ENCODE results near the gene FBXW7.

FBXW7 gene

GRCh38 chr4:152364383-152364782, 171.5 kb downstream of the FBXW7 start:
- DNase-seq, result no peak

GRCh38 chr4:152363904-152364303, 172.0 kb downstream of the FBXW7 start:
- peak in 1 of 2 experiments; percentile 50 for DNase-seq

DNA sequence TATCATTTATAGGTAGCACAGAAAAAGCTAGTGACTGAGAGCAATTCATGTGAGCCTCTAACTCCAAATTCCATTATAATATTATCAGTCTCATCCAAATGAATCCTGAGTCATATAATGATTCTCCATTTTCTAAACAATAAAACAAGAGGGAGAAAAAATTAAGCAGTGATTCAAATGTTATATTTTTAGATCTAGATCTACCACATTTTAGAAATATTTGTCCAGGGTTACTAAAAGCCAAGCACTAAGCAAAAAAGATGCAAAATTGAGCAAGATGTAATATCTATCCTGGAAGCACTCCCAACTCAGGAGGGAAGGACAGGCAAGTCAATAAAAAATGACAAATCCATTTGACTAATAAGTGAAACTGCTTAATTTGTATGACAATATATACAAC, 172.8 kb downstream of the FBXW7 start:
- DNase-seq, result peak in 1 of 2 experiments; percentile 13

GRCh38 chr4:152360045-152360410, 175.9 kb downstream of the FBXW7 start:
- no peak for DNase-seq

DNA sequence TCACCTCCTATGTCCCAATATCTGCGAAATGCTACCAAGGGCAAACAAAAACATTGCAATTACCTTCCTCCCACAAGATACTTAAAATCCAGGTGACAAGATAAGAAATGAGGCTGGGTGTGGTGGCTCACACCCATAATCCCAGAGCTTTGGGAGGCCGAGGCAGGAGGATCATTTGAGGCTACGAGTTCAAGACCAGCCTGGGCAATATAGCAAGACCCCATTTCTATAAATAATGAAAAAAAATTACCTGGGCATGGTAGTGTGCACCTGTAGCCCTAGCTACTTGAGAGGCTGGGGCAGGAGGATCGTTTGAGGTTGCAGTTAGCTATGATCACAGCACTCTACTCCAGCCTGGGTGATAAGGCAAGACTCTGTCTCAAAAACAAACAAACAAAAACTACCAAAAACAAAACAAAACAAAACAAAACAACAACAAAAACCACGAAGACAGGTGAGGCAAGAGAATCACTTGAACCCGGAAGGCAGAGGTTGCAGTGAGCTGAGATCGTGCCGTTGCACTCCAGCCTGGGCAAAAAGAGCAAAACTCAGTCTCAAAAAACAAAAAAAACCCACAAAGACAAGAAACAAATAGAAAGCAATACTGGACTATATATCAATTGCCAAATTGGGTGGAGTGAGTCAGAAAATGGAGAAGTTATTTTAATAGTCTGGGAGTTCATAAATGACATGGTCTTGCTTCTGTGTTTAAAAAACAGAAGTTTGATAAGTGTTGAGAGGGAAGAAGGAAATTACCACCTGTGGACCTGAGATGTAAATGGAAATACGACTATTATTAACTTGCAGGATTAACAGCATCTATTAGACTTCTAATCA, 176.5 kb downstream of the FBXW7 start:
- no peak for DNase-seq

DNA sequence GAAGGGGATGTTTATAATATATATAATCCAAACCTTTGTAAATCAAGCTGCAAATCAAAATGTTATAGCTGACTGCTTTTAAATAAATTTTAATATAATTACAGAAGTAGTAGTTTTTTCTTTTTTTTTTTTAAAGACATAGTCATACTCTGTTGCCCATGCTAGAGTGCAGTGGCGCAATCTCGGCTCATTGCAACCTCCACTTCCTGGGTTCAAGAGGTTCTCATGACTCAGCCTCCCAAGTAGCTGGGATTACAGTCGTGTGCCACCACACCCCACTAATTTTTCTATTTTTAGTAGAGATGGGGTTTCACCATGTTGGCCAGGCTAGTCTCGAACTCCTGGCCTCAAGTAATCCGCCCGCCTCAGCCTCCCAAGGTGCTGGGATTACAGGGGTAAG, 178.7 kb downstream of the FBXW7 start:
- no peak for DNase-seq

DNA sequence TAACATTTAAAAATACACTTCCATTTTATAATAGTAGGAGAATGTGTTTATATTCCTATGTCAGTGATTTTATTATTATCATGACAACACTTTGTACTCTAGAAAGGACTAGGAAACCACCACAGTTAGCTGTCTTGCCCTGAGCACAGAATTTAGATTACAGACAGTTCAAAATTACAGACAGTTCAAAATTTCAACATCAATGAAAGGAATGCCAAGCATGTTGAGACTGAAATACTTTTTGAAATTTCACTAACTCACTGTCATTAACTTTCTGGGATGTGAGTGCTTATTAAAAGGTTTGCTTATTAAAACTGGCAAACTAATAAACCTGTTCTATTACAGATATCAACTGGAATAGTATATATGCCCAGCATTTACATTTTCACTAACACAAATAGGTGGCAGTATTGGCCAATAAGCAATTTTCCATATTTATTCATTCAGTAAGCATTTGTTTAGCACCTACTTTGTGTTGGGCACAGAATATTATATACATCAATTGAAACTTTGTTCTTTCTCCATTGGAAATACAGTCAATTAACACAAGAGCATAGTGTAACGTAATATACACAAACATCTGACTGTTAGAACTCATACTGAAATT, 179.4 kb downstream of the FBXW7 start:
- no peak for DNase-seq

DNA sequence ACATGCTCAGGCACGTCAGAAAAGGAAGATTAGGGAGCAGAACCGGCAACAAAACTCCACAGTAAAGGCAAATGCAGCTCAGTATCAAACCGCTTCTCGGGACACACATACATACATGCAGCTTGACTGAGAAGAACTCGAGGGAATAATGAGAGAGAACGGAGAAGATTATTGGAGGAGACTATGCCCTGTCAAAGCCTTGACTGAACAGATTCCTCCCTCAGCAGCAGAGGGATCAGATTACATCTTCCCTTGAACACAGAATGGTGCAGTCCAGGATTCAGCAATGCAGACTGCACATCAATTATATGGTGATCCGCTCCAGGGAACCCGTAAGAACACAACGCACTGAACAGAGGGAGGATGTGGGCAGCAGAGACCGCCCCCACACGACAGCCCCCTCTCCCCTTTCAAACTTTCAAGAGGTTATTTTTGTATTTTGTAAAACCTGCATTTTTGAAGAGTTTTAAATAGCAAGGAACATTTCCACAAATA, 183.2 kb downstream of the FBXW7 start:
- peak; percentile 96 for DNase-seq

- peak in 1 of 2 experiments; percentile 44 for DNase-seq
These were observed 183.7 kb downstream of the FBXW7 start for GRCh38 chr4:152352215-152352614.

- peak; percentile 41 to 52 for DNase-seq
These were observed 184.8 kb downstream of the FBXW7 start for GRCh38 chr4:152351080-152351479.

GRCh38 chr4:152348670-152349069, 187.2 kb downstream of the FBXW7 start:
- DNase-seq, result peak in 1 of 2 experiments; percentile 34

DNA sequence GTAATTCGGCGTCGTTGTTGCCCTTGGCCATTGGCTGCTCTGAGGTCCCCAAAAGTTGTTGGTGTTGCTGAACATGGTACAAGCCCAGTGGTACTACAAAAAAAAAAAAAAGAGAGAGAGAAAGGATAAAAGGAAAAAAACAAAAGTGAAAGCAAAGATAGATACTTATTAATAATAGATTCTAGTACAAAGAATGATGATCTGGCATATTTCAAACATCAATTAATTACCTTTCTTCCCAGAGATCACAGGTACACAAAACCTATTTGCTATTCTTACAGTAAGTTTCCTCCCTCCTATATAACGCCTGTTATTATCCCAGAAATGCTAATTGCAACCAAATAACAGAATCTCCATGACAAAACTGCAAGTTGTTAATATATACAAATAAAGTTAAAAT, 188.9 kb downstream of the FBXW7 start:
- no peak for DNase-seq

GRCh38 chr4:152346526-152346925, 189.4 kb downstream of the FBXW7 start:
- peak in 1 of 2 experiments; percentile 12 for DNase-seq

DNA sequence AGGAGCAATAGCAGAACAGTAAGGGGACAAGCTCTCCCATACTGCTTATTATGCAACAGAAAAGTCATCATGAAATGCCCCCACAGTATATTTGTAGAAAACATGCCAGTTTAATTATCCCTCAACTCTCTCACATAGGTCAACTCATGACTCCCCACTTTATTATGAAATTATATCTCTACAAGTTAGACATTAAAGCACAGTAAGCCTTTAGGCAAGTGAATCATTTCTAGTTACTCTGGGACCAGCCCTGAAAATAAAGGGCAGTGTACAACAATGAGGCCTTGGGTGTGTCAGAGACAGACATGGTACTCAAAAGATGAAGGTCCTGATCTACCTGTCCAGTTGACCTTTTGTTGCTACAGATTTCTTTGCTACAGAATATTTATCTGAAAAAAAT, 191.9 kb downstream of the FBXW7 start:
- no peak for DNase-seq

DNA sequence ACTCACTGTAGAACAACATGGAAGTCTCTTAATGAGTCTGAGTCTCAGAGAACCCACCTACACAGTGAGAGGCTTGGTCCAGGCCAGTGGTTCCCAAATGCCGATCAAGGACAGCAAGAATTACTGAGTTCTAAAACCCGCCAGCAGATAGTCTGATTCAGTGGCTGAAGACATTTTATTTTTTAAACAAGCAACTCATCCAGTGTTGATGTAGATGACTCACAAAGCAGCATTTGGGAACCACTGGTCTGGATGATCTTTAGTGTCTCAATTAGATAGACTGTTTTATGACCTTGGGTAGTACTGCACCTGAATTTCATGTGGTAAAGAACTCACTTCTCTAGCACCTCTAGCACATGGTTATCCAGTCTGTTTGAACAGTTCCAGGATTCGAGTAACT, 193.6 kb downstream of the FBXW7 start:
- no peak for DNase-seq

- DNase-seq, result no peak
These were observed 195.1 kb downstream of the FBXW7 start for GRCh38 chr4:152340818-152341217.

DNA sequence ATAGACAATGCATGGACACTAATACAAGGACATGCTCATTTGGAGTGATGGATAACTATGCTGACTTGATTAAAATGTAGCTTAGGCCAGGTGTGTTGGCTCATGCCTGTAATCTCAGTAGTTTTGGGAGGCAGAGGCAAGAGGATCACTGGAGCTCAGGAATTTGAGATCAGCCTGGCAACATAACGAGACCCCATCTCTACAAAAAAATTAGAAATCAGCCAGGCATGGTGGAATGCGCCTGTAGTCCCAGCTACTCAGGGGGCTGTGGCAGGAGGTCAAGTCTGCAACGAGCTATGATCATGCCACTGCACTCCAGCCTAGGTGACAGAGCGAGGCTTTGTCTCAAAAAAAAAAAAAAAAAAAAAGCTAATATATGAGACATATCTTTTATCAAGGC, 196.3 kb downstream of the FBXW7 start:
- no peak for DNase-seq

DNA sequence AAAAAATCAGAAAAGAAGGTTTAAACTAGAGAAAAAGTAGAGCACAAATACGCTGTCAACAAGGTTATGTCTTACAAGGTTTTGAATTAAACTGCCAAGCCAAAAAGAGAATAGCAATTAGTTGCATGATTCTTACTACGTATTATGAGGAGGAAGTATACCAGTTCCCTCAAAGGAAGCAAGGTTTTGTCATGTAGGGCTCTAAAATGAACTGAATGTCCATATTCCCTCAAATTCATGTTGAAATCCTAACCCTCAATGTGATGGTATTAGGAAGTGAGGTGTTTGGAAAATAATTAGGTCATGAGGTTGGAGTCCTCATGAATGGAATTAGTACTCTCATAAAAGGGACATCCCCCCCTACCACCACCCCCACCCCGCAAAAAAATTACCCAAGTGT, 201.0 kb downstream of the FBXW7 start:
- DNase-seq, result no peak

DNA sequence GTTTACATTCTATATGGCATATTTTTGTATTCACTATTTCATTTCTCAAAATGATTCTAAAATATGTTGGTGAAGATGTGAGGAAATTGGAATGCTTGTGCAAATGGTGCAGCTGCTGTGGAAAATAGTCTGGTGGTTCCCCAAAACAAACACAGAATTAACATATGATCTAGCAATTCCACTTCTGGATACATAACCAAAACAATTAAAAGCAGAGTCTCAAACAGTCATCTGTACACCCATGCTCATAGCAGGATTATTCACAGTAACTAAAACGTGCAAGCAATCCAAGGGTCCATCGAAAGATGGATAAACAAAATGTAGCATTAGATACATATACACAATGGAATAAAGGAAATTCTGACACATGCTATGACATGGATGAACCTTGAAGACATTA, 204.8 kb downstream of the FBXW7 start:
- no peak for DNase-seq

GRCh38 chr4:152328582-152328981, 207.3 kb downstream of the FBXW7 start:
- peak; percentile 5 to 13 for DNase-seq

DNA sequence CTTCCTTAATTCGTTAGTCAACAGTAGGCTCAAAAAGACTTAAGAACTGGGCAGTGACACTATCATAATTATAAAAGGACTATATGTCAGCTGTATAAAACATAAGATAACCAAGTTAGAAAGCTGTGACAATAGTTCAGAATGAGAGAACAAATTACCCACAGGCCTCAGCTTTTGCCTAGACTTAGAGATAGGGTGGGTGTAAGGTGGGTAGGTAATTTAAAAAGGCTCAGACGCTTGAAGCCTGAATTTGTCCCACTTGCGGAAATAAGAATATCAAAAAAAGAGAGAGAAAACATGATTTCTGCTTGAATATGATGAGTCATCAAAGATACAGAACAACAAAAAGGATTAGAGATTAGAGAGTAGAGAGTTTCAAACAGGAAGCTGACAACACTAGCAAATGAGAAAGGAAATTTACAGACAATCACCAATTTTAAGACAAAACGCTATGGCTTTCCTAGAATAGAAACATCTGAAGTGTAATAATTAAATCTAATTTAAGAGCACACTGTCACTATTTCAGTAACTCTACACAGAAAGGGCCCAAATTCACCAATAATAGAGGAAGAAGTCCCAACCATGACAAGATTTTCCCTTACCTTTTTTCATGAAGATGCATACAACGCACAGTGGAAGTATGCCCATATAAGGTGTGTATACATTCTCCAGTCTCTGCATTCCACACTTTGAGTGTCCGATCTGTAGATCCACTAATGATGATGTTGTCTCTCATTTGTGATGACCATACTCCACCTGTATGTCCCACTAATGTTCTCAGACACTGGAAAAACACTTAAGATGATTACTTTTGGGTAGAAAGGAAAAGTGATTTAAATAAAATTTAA, 208.1 kb downstream of the FBXW7 start:
- DNase-seq, result no peak

DNA sequence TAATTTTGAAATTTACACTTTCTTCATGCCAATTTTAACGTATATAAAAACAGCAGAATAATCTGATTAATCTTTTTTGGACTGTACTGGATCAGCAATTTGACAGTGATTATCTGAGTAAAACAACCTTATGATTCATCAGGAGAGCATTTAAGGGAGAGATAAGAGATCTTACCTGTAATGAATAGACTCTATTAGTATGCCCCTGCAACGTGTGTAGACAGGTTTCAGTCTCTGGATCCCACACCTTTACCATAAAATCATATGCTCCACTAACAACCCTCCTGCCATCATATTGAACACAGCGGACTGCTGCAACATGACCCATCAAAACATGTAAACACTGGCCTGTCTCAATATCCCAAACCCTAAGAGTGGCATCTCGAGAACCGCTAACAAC, 210.1 kb downstream of the FBXW7 start:
- peak; percentile 30 to 39 for DNase-seq

DNA sequence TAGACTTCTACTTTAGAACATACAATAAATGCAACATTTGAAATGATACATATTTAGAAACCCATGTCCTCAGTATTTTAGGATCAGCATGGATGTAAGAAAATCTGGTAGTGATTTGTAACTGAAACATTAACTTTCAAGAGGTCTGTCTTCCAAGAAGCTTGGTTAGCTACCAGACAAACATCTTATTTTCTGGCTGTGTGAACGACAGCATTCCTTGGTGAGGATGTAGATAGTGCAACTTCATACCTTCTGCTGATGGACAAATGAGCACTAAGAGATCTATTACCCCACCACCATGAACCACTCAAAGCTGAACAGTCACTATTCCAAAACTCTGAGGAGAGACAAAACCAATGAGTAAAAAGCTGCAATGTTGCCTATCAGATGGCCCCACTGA, 212.7 kb downstream of the FBXW7 start:
- DNase-seq, result no peak

Measured in NCI-H526 (cell line).